HepG2 (cell line): Measurements from ENCODE around the gene DCUN1D2. TPM values are rescaled to one million over a fixed set of nuclear protein-coding genes. Genes with fewer than 3 reads are reported as not detected.

Experiments used
- ATAC-seq: fragments of 200-7000 bp; cut with Tn5 transposase; 3 replicates; pipeline ENCODE4 v1.9.1; 2020; ENCODE audit warnings: mild to moderate bottlenecking, moderate library complexity
- BruUV-seq: library from RNA; stranded (reverse); fragments of 400-500 nt; replicated peaks from 2 replicates; lab custom pipeline; 2021; lab: Mats Ljungman, UMichigan
- CTCF ChIA-PET: fragments of 300-600 bp; formaldehyde crosslinking; extraction: SDS; loops from one replicate; lab custom pipeline; 2021; ENCODE audit warnings: low total read pairs, inconsistent platforms, low intra/inter-chr PET ratio; lab: Yijun Ruan, JAX
- POLR2A ChIA-PET: fragments of 350-600 bp; sonication (Branson Sonifier 250); formaldehyde crosslinking; loops from one replicate; lab custom pipeline; 2020; ENCODE audit warnings: antibody characterized with exemption, inconsistent platforms; lab: Yijun Ruan, JAX
- DNase-seq: peaks from one replicate; pipeline ENCODE4 v3.0.0-alpha.2; 2015; ENCODE audit warnings: low spot score
- FAIRE-seq: peaks from 3 replicates; lab custom pipeline; 2011; peaks lifted over from hg19 to GRCh38; lab: Jason Lieb, UNC
- H2AFZ ChIP-seq: one replicate; pipeline ENCODE4 v1.6.1; 2011; ENCODE audit warnings: low read length, inconsistent platforms
- H3K27ac ChIP-seq: fragments of 300-600 bp; 3 replicates; pipeline ENCODE4 v1.8.0; 2011; ENCODE audit warnings: mixed run types, mild to moderate bottlenecking, mixed read lengths, low read length, inconsistent platforms; ENCODE audit not compliant: insufficient read depth; ENCODE audit errors: extremely low read length
- H3K27me3 ChIP-seq, 2 experiments: fragments of 200-600 bp in 1 of 2; 2 replicates in 1 of 2; 3 replicates in 1 of 2; pipeline versions ENCODE4 v1.6.0 to v1.8.0; 2011; ENCODE audit warnings: low read length in 2 of 2, mild to moderate bottlenecking in 2 of 2, moderate library complexity in 2 of 2, inconsistent platforms in 1 of 2; ENCODE audit not compliant: insufficient read depth in 2 of 2, control insufficient read depth in 1 of 2
- H3K36me3 ChIP-seq, 2 experiments: fragments of 200-600 bp in 1 of 2; replicated peaks in 1 of 2; 2 replicates in 1 of 2; 3 replicates in 1 of 2; pipeline versions ENCODE4 v1.5.1 to v1.8.0; 2011; ENCODE audit warnings: low read length in 2 of 2, inconsistent platforms in 1 of 2; ENCODE audit not compliant: insufficient read depth in 2 of 2, control insufficient read depth in 1 of 2
- H3K4me1 ChIP-seq: 2 replicates; pipeline ENCODE4 v1.5.1; 2012; ENCODE audit warnings: low read length, inconsistent platforms; ENCODE audit not compliant: insufficient read depth
- H3K4me2 ChIP-seq: 2 replicates; pipeline ENCODE4 v1.6.0; 2011; ENCODE audit warnings: low read depth, low read length, inconsistent platforms
- H3K4me3 ChIP-seq, 3 experiments: fragments of 200-600 bp in 1 of 3; sonication (generic), shearing (Covaris generic) in 1 of 3; replicated peaks in 1 of 3; 2 replicates each; pipeline ENCODE4 v1.5.1; 2011 to 2016; ENCODE audit warnings: low read length in 3 of 3, inconsistent platforms in 2 of 3, low read depth in 2 of 3, mild to moderate bottlenecking in 2 of 3, control low read depth in 1 of 3, mixed read lengths in 1 of 3; ENCODE audit not compliant: insufficient read depth in 1 of 3
- H3K79me2 ChIP-seq: one replicate; pipeline ENCODE4 v1.6.1; 2011; ENCODE audit warnings: low read length, inconsistent platforms; ENCODE audit not compliant: insufficient read depth
- H3K9ac ChIP-seq: 2 replicates; pipeline ENCODE4 v1.6.0; 2011; ENCODE audit warnings: mild to moderate bottlenecking, low read depth, low read length, inconsistent platforms; ENCODE audit not compliant: insufficient read depth
- H3K9me3 ChIP-seq: 2 replicates; pipeline ENCODE4 v1.5.1; 2012; ENCODE audit warnings: mild to moderate bottlenecking, low read length
- H4K20me1 ChIP-seq: 2 replicates; pipeline ENCODE4 v1.6.0; 2011; ENCODE audit warnings: inconsistent platforms, mild to moderate bottlenecking, low read length, moderate library complexity; ENCODE audit not compliant: insufficient read depth
- JUNB ChIP-seq: sonication (generic); formaldehyde crosslinking; IDR thresholded peaks from 2 replicates; pipeline ENCODE4 v1.8.0; 2022; ENCODE audit warnings: missing genetic modification reagents, mild to moderate bottlenecking, borderline replicate concordance
- KLF16 ChIP-seq, 2 experiments: sonication (generic) in 1 of 2; formaldehyde crosslinking in 1 of 2; IDR thresholded peaks; 2 replicates each; pipeline versions ENCODE4 v1.6.1 to v1.8.0; 2016 to 2023; ENCODE audit warnings: missing genetic modification reagents in 2 of 2, missing compliant biosample characterization in 1 of 2
- MAFG ChIP-seq: sonication (generic); formaldehyde crosslinking; IDR thresholded peaks from 2 replicates; pipeline ENCODE4 v1.5.1; 2020; ENCODE audit warnings: mild to moderate bottlenecking, missing genetic modification reagents
- MLLT10 ChIP-seq: sonication (generic); formaldehyde crosslinking; IDR thresholded peaks from 2 replicates; pipeline ENCODE4 v1.4.0; 2020; ENCODE audit warnings: missing genetic modification reagents
- NR2F1 ChIP-seq, 2 experiments: fragments of 450-650 bp in 1 of 2; formaldehyde crosslinking in 1 of 2; IDR thresholded peaks; 2 replicates each; pipeline versions ENCODE4 v1.5.0 to v1.6.1; 2016 to 2020; ENCODE audit warnings: mild to moderate bottlenecking in 1 of 2, missing compliant biosample characterization in 1 of 2, missing genetic modification reagents in 1 of 2, moderate library complexity in 1 of 2
- POGK ChIP-seq: sonication (generic); formaldehyde crosslinking; conservative IDR thresholded peaks from 2 replicates; pipeline ENCODE4 v1.8.0; 2022; ENCODE audit warnings: mild to moderate bottlenecking, moderate library complexity, missing genetic modification reagents
- POLR2A ChIP-seq, 2 experiments: IDR thresholded peaks; 2 replicates each; pipeline ENCODE4 v1.6.1; 2011; ENCODE audit warnings: low read depth in 2 of 2, low read length in 2 of 2, mild to moderate bottlenecking in 1 of 2, moderate library complexity in 1 of 2; ENCODE audit not compliant: insufficient read depth in 1 of 2
- RFXAP ChIP-seq: sonication (generic); formaldehyde crosslinking; IDR thresholded peaks from 2 replicates; pipeline ENCODE4 v1.4.0; 2020; ENCODE audit warnings: missing genetic modification reagents, borderline replicate concordance
- ZBTB20 ChIP-seq: sonication (generic); formaldehyde crosslinking; IDR thresholded peaks from 2 replicates; pipeline ENCODE4 v1.8.1; 2023; ENCODE audit warnings: missing genetic modification reagents, low read depth, mild to moderate bottlenecking, borderline replicate concordance
- ZNF180 ChIP-seq: sonication (generic); formaldehyde crosslinking; IDR thresholded peaks from 2 replicates; pipeline ENCODE4 v1.4.0; 2020; ENCODE audit warnings: low read depth, missing genetic modification reagents, borderline replicate concordance
- ZNF607 ChIP-seq: sonication (generic); formaldehyde crosslinking; IDR thresholded peaks from 2 replicates; pipeline ENCODE4 v1.5.1; 2020; ENCODE audit warnings: missing genetic modification reagents, mild to moderate bottlenecking, borderline replicate concordance
- WGBS: methylation state at CpG from one replicate; pipeline ENCODE4 v1.1.6; 2017; ENCODE audit warnings: low lambda C conversion rate; 5-methylcytosine and 5-hydroxymethylcytosine counted together
- in situ Hi-C: cut with HindIII; loops from 2 replicates; pipeline ENCODE4 v1.10.0; 2017; ENCODE audit warnings: low pct_unique_long_range_greater_than_20kb; ENCODE audit not compliant: extremely low pct_ligation_motif_present
- intact Hi-C: fragments of 100-400 bp; cut with micrococcal nuclease; formaldehyde crosslinking; loops from one replicate; pipeline ENCODE4 v1.10.0; 2022; ENCODE audit not compliant: unreplicated experiment
- polyA plus RNA-seq, 8 experiments: library from polyadenylated mRNA; depleted of rRNA in 3 of 8; stranded (reverse) in 7 of 8; unstranded in 1 of 8; fragments of >200 nt; fragmentation: Illumina TruSeq in 4 of 8; extraction: Trizol in 4 of 8; gene quantifications; 2 replicates each; pipeline versions ENCODE4 v1.2.1 to v1.2.3, GENCODE V29; 2011 to 2016; ENCODE audit warnings: low read depth in 4 of 8, missing spikeins in 1 of 8, mixed read lengths in 1 of 8; ENCODE audit not compliant: insufficient read depth in 1 of 8
- total RNA-seq, 5 experiments: library from RNA; depleted of rRNA; stranded (reverse); fragments of >200 nt; fragmentation: Illumina TruSeq; extraction: Trizol; gene quantifications; 2 replicates each; pipeline ENCODE4 v1.2.3, GENCODE V29; 2016; ENCODE audit warnings: low read depth in 1 of 5

DCUN1D2 gene
- total and polyA plus RNA-seq, 2 of the 13 experiments (the other 11 are each of a cell fraction or from before 2014, with no cell fraction given): 9.1 to 9.6 TPM

GRCh38 chr13:113488283-113488682, 2.2 kb downstream of the DCUN1D2 start:
- no TSS peak for BruUV-seq
- no peak for ATAC-seq
- H3K4me2 ChIP-seq: 0 out of 2 replicates have a peak overlapping the region, but pooled peaks have one; percentile 97

GRCh38 chr13:113486698-113487097, 3.8 kb downstream of the DCUN1D2 start:
- Histone ChIP-seq H3K27me3 (no peaks in the 10 kb centered on the region), H3K4me1 (peaks cover 32% of the 10 kb centered on the region), H4K20me1 (peaks cover 15% of the 10 kb centered on the region), H3K27ac (no peak overlapping the region), H3K9me3 (no peaks in the 10 kb centered on the region), H3K4me2 (no peak overlapping the region), H3K79me2 (peaks cover 71% of the 10 kb centered on the region), H3K36me3 (peaks cover 3 to 10% of the 10 kb centered on the region in 2 experiments; a peak in 3 of 5 replicates), H3K9ac (no peak overlapping the region), H2AFZ (no peak overlapping the region), H3K4me3 (no peak overlapping the region)
- BruUV-seq: no TSS peak
- ATAC-seq: no peak
- intact Hi-C loops (no loop called here), in situ Hi-C loops (no loop called here)
- no peak for FAIRE-seq
- 96% methylated on average over 4 of the region's 4 CpGs for WGBS
- ChIA-PET POLR2A (no interaction called here), CTCF (no interaction called here)
- DNase-seq: no peak
- no peak for TF ChIP-seq KLF16 (CRISPR knock-in tag; IDR thresholded peaks at IDR 0.05)
- no peak for TF ChIP-seq MAFG
- no peak for TF ChIP-seq RFXAP (CRISPR knock-in tag)
- no peak for TF ChIP-seq ZNF607 (CRISPR knock-in tag)
- no peak for TF ChIP-seq POGK (CRISPR knock-in tag)
- no peak for TF ChIP-seq MLLT10 (CRISPR knock-in tag)
- no peak for TF ChIP-seq ZNF180 (CRISPR knock-in tag)
- no peak for TF ChIP-seq NR2F1 (CRISPR knock-in tag; IDR thresholded peaks at IDR 0.05)

More at GRCh38 chr13:113488283-113488682, 2.2 kb downstream of the DCUN1D2 start:
- ChIA-PET POLR2A (interaction anchor here (0.5 kb wide), 1 partner anchor 219 kb away, joined by 3 read pairs; no protein-coding TSS in a partner anchor), CTCF (no interaction called here)
- H3K4me3 ChIP-seq: no peak overlapping the region
- peaks cover 46% of the 10 kb centered on the region for H3K4me1 ChIP-seq
- peaks cover 78% of the 10 kb centered on the region for H3K79me2 ChIP-seq
- DNase-seq: no peak
- no peak overlapping the region for H2AFZ ChIP-seq
- H3K27me3 ChIP-seq: no peaks in the 10 kb centered on the region
- intact Hi-C loops (no loop called here), in situ Hi-C loops (no loop called here)
- no peak for FAIRE-seq
- no peak overlapping the region for H3K27ac ChIP-seq
- H3K9me3 ChIP-seq: no peaks in the 10 kb centered on the region
- peaks cover 15% of the 10 kb centered on the region for H4K20me1 ChIP-seq
- WGBS: 98% methylated on average over 3 of the region's 3 CpGs
- peaks cover 0 to 6% of the 10 kb centered on the region in 2 experiments; a peak in 3 of 5 replicates for H3K36me3 ChIP-seq
- TF ChIP-seq POLR2A (IDR thresholded peaks at IDR 0.05; ENCODE audit: insufficient read depth in 1 of 2, low read depth in 2 of 2, low read length in 2 of 2) (no peak), ZBTB20 (CRISPR knock-in tag) (no peak), JUNB (CRISPR knock-in tag) (no peak)
- no peak overlapping the region for H3K9ac ChIP-seq
